SU-DHL-6 (cell line): ENCODE results near the gene NKX6-1.

ENCODE experiments used
- EZH2phosphoT487 ChIP-seq: fragments of 200-600 bp; sonication (generic), shearing (Covaris generic); conservative IDR thresholded peaks from 2 replicates; pipeline ENCODE4 v1.6.1; 2018; ENCODE audit warnings: mild to moderate bottlenecking, antibody characterized with exemption, low read length, moderate library complexity, mixed read lengths
- TF ChIP-seq, protein P1 (sequence below): fragments of 200-600 bp; sonication (generic); IDR thresholded peaks from one replicate; pipeline ENCODE4 v1.5.1; 2017; ENCODE audit warnings: antibody characterized with exemption, mild to moderate bottlenecking, low read length, moderate library complexity; ENCODE audit not compliant: insufficient read depth, poor library complexity, severe bottlenecking

- TF ChIP-seq, protein P1, sequence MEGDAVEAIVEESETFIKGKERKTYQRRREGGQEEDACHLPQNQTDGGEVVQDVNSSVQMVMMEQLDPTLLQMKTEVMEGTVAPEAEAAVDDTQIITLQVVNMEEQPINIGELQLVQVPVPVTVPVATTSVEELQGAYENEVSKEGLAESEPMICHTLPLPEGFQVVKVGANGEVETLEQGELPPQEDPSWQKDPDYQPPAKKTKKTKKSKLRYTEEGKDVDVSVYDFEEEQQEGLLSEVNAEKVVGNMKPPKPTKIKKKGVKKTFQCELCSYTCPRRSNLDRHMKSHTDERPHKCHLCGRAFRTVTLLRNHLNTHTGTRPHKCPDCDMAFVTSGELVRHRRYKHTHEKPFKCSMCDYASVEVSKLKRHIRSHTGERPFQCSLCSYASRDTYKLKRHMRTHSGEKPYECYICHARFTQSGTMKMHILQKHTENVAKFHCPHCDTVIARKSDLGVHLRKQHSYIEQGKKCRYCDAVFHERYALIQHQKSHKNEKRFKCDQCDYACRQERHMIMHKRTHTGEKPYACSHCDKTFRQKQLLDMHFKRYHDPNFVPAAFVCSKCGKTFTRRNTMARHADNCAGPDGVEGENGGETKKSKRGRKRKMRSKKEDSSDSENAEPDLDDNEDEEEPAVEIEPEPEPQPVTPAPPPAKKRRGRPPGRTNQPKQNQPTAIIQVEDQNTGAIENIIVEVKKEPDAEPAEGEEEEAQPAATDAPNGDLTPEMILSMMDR = no peak
- TF ChIP-seq EZH2phosphoT487 = no peak
Measured at GRCh38 chr4:84470204-84470785, 28.8 kb downstream of the NKX6-1 start.
